Calu3 (cell line): ENCODE results near the gene FAR2. TPM values are rescaled to one million over a fixed set of nuclear protein-coding genes. Genes with fewer than 3 reads are reported as not detected.
"Not testable (repeated sequence)": the region's sequence is repeated elsewhere in the genome, so short reads cannot be mapped to it uniquely, and the experiment has no call there.

Experiments used
- BruUV-seq: library from RNA; stranded (reverse); fragments of 400-500 nt; replicated peaks from 2 replicates; lab custom pipeline; 2021; lab: Mats Ljungman, UMichigan
- CTCF ChIA-PET: fragments of 300-600 bp; sonication (Branson Sonifier 250); formaldehyde crosslinking; loops from one replicate; lab custom pipeline; 2022; ENCODE audit warnings: antibody characterized with exemption; lab: Charles Lee
- DNase-seq: peaks from one replicate; pipeline ENCODE4 v3.0.0; 2022
- H3K27ac Mint-ChIP-seq: one replicate; pipeline ENCODE4 v1.8.0; 2022; ENCODE audit warnings: mixed read lengths; ENCODE audit not compliant: unreplicated experiment
- H3K27me3 Mint-ChIP-seq: one replicate; pipeline ENCODE4 v1.8.0; 2022; ENCODE audit warnings: mixed read lengths; ENCODE audit not compliant: unreplicated experiment
- H3K36me3 Mint-ChIP-seq: one replicate; pipeline ENCODE4 v1.8.0; 2022; ENCODE audit warnings: mild to moderate bottlenecking, moderate library complexity, mixed read lengths; ENCODE audit not compliant: insufficient read depth, unreplicated experiment
- H3K4me1 Mint-ChIP-seq: one replicate; pipeline ENCODE4 v1.8.0; 2022; ENCODE audit warnings: mild to moderate bottlenecking, low read depth, mixed read lengths; ENCODE audit not compliant: unreplicated experiment
- H3K4me3 Mint-ChIP-seq: one replicate; pipeline ENCODE4 v1.8.0; 2022; ENCODE audit warnings: mild to moderate bottlenecking, low read depth, moderate library complexity, mixed read lengths; ENCODE audit not compliant: unreplicated experiment
- H3K9me3 Mint-ChIP-seq: one replicate; pipeline ENCODE4 v1.8.0; 2022; ENCODE audit warnings: low read depth, mixed read lengths; ENCODE audit not compliant: unreplicated experiment
- CTCF ChIP-seq: fragments of 200-600 bp; IDR thresholded peaks from one replicate; pipeline ENCODE4 v1.8.0; 2022; ENCODE audit warnings: antibody characterized with exemption; ENCODE audit not compliant: unreplicated experiment
- intact Hi-C: fragments of 100-400 bp; cut with micrococcal nuclease; formaldehyde crosslinking; loops from one replicate; pipeline ENCODE4 v1.10.0; 2022; ENCODE audit not compliant: unreplicated experiment
- total RNA-seq: library from RNA; stranded (reverse); gene quantifications from 2 replicates; pipeline ENCODE4 v1.2.3, GENCODE V29; 2022

FAR2 gene
- total RNA-seq, 1 experiment from 2014 or later, result 24.0 TPM

- Mint-ChIP-seq H3K4me1 (peaks cover 10% of the 10 kb centered on the region), H3K27me3 (no peaks in the 10 kb centered on the region), H3K27ac (no peak overlapping the region), H3K4me3 (no peak overlapping the region), H3K9me3 (no peaks in the 10 kb centered on the region), H3K36me3 (peaks cover 16% of the 10 kb centered on the region)
- DNase-seq, result no peak
- intact Hi-C loops, result no loop called here
- no TSS peak for BruUV-seq
- no peak for TF ChIP-seq CTCF
- CTCF ChIA-PET, result no interaction called here
These were observed 227.0 kb downstream of the FAR2 start for GRCh38 chr12:29376118-29376517.

DNA sequence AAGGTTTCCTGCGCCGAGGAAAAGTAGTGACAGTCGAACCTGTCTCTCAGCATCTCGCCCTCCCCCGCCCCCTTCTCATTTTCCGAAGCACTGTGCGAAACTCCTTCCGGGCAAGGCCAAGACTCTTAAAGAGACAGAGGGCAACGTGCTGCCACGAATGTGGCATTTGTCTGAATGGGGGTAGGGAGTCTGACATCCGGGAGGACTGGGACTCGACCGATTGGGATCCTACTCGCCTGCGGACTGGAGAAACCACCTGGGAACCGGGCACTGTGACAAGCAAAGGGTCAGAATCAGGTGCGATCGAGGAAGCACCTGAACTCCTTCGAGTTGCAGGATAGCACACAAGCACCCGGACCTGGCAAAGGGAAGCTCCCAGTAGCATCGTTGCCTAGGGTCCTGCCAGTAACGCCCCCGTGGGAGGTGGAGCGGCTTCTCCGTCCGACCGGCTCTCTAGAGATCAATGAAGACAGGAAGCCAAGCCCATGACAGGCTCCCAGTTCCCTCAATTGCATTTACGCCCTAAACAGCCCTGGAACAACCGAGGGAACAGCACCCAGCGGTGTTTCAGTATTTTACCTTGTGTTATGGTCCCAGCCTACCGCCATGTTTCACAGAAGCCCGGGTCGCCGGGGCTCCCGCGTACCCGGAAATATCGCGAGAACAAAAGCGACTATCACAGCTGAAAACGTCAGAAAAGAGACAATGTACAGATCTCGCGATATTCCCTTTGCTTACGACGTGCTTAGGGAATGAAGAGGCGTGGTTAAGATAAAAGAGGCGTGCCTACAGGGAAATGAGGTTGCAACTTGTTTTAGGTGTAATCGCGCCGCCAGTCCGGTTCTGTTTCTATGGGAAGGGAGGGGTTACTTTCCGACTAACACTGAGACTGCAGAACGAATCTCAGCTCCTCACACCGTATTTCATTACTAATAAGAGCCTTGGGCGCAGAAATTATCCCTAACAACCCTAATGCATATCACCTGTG, 231.8 kb downstream of the FAR2 start, which contains the start of gene ERGIC2:
ERGIC2 (minus strand) TSS at position 637 of the 988 bp plus-strand sequence. CDS start 9,539 bp downstream, outside the sequence.
- CTCF ChIA-PET, result interaction anchor here (0.6 to 1.8 kb wide), 2 partner anchors 20 to 136 kb away, joined by 4 to 6 read pairs; no protein-coding TSS in a partner anchor
- Mint-ChIP-seq H3K27ac (peak within 1 kb of the TSS; percentile 93), H3K4me3 (peak within 1 kb of the TSS; percentile 84), H3K9me3 (no peaks in the 10 kb centered on the region), H3K27me3 (no peaks in the 10 kb centered on the region), H3K36me3 (peaks cover 24% of the 10 kb centered on the region), H3K4me1 (peaks cover 10% of the 10 kb centered on the region)
- no peak for TF ChIP-seq CTCF
- BruUV-seq, result TSS peak; percentile 53
- peak; percentile 90 for DNase-seq
- intact Hi-C loops, result loop anchor here (2.0 kb wide), 1 partner anchor 136 kb away; no protein-coding TSS in a partner anchor

DNA sequence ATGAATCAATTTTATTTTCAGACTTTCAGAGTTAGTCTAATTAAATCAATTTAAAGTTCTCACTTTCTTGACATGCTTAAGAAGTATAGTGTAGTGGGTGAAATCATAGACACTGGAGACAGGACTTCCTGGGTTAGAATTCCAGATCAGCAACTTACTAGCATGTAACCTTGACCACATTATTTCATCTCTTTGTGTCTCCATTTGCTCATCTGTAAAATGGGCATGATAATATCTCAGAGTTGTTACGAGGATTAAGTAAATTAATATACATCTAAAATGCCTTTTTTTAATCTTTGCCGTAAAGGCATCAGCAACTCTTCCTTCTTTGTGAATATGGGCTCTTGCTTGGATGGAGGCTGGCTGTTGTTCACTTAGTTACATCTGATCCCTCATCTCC, 233.2 kb downstream of the FAR2 start:
- Mint-ChIP-seq H3K4me1 (peaks cover 10% of the 10 kb centered on the region), H3K9me3 (no peaks in the 10 kb centered on the region), H3K36me3 (peaks cover 24% of the 10 kb centered on the region), H3K4me3 (peak overlapping the region; percentile 84), H3K27ac (no peak overlapping the region), H3K27me3 (no peaks in the 10 kb centered on the region)
- intact Hi-C loops, result no loop called here
- no peak for DNase-seq
- CTCF ChIA-PET, result no interaction called here
- BruUV-seq, result no TSS peak
- TF ChIP-seq CTCF, result no peak

GRCh38 chr12:29385194-29385593, 236.1 kb downstream of the FAR2 start:
- H3K4me3 Mint-ChIP-seq, H3K27ac Mint-ChIP-seq, BruUV-seq, DNase-seq, H3K4me1 Mint-ChIP-seq, intact Hi-C loops, H3K9me3 Mint-ChIP-seq, H3K27me3 Mint-ChIP-seq, CTCF ChIA-PET: not testable (repeated sequence)
- H3K36me3 Mint-ChIP-seq, result peaks cover 17% of the 10 kb centered on the region

Other genes starting within 250 kb of the FAR2 start
- gene ERGIC2, start 231.9 kb downstream of the FAR2 start, total RNA-seq, result 112 and 120 TPM in 2 replicates